Glomerular visceral epithelial cell (primary cell): ENCODE data around the gene TTC28.
"Not testable (repeated sequence)": the region's sequence is repeated elsewhere in the genome, so short reads cannot be mapped to it uniquely, and the experiment has no call there.

ENCODE experiments used
- DNase-seq: peaks from one replicate; pipeline ENCODE4 v3.0.0-alpha.2; 2016; ENCODE audit errors: extremely low spot score

The TTC28 gene

DNA sequence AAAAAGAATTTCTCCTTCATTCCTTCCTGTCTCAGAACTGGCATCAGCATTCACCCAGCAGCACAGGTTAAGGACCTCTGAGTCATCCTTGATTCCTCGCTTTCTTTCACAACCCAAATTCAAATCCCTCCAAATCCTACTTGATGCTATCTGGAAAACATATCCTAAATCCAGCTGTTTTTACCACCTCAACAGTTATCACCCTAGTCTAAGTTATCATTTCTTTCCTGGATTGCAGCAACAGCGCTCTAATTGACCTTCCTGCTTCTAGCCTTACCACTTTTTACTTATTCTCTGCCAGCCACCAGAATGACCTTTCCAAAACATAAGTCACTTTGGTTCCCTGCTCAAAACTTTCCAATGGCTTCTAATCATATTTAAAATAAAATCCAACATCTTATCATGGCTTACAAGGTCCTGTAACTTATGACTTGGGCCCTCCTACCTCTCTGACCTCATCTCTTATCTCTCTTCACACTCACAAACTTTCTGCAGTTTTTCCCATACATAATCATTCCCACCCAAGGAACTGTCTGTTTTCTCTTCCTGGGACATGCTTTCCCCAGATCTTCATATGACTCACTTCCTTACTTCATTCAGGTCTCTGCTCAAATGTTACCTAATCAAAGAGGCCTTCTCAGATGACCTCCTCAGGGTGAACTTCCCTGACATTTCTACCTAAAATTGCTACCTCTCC, 119.4 kb downstream of the TTC28 start:
- peak; percentile 36 for DNase-seq

DNA sequence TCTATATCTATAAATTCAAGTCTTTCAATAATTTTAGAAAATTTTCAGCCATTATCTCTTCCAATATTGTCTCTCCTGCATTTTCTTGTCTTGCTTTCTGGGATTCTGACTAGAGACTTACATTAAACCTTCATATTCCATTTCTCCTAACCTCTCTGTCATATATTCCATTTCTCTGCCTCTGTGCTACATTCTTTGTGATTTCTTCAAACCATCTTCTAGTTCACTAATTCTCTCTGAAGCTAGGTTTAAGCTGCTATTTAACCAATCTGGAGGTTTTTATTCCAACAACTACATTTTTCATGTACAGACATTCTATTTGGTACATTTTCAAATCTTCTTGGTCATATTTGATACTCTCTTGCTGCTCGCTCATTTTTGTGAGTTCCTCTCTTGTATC, 122.5 kb downstream of the TTC28 start:
- no peak for DNase-seq

DNA sequence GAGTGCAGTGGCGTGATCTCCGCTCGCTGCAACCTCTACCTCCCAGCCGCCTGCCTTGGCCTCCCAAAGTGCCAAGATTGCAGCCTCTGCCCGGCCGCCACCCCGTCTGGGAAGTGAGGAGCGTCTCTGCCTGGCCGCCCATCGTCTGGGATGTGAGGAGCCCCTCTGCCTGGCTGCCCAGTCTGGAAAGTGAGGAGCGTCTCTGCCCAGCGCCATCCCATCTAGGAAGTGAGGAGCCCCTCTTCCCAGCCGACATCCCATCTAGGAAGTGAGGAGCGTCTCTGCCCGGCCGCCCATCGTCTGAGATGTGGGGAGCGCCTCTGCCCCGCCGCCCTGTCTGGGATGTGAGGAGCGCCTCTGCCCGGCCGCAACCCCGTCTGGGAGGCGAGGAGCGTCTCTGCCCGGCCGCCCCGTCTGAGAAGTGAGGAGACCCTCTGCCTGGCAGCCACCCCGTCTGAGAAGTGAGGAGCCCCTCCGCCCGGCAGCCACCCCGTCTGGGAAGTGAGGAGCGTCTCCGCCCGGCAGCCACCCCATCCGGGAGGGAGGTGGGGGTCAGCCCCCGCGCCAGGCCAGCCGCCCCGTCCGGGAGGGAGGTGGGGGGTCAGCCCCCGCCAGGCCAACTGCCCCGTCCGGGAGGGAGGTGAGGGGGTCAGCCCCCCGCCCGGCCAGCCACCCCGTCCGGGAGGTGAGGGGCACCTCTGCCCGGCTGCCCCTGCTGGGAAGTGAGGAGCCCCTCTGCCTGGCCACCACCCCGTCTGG, 126.4 kb downstream of the TTC28 start:
- DNase-seq: not testable (repeated sequence)

DNA sequence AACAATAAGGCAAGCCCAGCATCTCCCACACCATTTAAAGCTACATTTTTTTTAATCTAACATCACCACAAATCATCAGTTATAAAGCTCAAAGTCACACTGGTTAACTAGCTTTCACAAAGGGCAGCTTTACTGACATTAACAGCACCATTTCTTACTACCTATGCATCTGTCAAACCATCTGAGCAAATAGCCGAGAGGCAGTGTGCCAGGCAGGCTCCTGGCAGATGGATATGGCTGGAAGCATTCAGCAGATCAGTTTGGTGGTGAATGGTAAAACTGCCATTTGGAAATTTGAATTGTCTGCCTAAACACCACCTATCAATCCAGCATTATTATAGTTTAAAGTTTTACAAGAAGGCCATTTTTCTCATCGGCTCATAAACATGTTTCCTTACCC, 131.2 kb downstream of the TTC28 start:
- DNase-seq: no peak

DNA sequence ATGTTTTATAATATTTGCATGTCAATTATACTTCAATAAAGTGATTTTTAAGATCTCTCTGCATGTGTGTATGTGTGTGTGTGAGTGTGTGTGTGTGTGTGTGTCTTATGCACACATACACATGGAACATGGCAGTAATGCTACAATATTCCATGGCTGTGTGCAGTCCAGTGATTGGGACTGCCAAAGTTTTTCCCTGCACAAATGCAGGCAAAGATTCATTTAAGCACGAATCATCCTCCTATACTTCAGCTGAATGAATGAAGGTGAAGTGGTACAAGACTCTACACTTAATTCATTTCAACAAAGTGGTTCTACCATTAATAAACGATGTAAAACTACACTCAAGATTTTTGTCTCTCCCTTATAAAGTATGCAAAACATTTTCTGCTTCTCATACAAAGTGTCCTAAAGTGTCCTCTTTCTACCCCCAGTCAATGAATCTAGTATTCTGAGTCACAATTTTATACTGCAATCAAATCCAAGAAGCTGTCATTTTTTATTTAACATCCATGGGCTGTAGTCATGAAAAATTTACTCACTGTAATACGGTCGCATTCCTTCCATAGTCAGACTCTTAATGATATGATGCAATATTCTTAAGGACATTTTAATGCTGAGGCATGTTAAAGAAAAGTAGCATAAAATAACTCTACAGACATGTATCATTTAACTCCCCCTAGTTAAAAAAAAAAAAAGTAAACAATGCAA, 132.4 kb downstream of the TTC28 start:
- DNase-seq: no peak

DNA sequence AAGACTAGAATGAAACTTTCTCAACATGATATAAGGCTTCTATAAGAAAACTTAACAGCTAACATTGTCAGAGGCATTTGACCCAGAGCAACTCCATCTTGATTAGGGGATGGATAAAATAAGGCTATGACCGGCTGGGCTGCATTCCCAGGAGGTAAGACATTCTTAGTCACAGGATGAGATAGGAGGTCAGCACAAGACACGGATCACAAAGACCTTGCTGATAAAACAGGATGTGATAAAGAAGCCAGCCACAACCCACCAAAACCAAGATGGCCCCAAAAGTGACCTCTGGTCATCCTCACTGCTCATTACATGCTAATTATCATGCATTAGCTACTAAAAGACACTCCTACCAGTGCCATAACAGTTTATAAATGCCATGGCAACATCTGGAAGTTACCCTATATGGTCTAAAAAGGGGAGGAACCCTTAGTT, 135.2 kb downstream of the TTC28 start:
- no peak for DNase-seq

DNA sequence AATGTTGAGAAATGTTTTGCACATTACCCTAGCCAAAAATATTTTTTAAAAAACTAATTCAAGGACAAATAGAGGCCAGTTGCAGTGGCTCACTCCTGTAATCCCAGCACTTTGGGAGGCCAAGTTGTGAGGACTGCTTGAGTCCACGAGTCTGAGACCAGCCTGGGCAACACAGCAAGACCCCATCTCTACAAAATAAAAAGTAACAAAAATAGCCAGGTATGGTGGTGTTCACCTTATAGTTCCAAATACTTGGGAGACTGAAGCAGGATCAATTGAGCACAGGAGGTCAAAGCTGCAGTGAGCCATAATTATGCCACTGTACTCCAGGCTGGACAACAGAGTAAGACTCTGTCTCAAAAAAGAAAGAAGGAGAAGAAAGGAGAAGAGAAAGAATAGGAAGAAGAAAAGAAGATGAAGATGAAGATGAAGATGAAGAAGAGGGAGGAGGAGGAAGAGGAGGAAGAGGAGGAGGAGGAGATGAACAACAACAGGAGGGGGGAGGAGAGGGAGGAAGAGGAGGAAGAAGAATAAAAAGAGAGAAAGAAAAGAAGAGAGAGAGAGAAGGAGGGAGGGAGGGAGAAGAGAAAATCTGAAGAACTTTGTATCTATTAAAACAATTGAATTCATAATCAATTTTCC, 136.5 kb downstream of the TTC28 start:
- DNase-seq: no peak

DNA sequence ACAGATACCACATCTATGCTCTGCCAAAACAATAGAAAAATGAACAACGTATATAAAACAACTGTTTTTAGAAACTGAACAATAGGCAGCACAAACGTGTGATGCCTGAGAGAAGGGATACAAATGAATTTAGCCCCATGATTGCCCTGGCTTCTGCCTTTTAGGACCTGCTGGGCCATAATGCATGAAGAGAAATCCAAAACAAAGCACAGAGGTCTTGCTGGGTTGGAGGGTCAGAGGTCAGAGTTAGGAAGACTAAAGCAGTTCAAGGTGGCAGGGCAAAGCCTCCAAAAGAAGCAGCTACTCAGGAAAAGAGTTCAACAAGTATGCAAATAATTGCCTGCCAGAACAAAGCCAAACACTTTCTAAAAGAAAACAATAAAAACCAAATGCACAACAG, 138.5 kb downstream of the TTC28 start:
- no peak for DNase-seq

DNA sequence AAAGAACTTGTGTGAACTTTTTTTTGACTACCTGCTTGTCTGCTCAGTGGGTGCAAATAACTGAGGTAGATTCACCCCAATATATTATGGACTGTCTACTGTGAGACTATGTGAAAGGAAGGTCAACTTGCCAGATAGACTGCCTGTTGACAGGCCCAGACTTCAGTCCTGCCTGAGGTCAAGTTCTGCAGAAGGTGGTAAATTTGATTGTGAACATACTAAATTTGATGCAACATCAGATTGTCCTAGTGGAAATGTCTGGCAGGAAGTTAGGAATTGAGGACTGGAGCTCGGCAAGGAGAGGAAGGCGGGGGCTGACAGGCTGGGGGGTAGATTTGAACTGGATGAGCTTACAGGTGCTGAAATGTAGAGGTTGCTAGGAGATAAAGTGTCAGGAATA, 140.7 kb downstream of the TTC28 start:
- no peak for DNase-seq

DNA sequence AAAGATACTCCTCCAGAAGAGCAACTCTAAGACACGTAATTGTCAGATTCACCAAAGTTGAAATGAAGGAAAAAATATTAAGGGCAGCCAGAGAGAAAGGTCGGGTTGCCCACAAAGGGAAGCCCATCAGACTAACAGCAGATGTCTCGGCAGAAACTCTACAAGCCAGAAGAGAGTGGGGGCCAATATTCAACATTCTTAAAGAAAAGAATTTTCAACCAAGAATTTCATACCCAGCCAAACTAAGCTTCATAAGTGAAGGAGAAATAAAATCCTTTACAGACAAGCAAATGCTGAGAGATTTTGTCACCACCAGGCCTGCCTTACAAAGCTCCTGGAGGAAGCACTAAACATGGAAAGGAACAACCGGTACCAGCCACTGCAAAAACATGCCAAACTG, 149.1 kb downstream of the TTC28 start:
- not testable (repeated sequence) for DNase-seq

DNA sequence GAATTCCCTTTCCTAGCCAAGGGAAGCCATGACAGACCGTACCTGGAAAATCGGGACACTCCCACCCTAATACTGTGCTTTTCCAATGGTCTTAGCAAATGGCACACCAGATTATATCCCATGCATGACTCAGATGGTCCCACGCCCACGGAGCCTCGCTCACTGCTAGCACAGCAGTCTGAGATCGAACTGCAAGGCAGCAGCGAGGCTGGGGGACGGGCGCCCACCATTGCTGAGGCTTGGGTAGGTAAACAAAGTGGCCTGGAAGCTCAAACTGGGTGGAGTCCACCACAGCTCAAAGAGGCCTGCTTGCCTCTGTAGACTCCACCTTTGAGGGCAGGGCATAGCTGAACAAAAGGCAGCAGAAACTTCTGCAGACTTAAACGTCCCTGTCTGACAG, 150.5 kb downstream of the TTC28 start:
- not testable (repeated sequence) for DNase-seq

DNA sequence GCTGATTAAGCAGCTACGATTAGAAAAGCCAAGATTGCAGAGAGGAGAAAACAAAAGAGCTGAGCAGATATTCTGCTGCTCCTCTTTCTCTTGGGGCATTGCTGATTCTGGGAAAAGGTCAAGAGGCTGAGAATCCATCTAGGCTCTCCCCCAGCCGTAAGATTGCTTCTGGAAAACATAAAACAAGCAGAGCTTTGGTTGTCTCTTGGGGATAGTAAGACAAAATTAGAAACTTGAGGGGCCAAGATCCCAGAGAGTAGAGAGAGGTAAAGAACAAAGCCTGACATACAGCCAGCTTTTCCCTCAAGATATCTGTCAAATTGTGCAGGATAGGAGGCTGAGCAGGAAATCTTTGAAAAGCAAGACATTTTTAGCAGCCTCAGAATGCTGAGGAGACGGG, 158.2 kb downstream of the TTC28 start:
- no peak for DNase-seq

DNA sequence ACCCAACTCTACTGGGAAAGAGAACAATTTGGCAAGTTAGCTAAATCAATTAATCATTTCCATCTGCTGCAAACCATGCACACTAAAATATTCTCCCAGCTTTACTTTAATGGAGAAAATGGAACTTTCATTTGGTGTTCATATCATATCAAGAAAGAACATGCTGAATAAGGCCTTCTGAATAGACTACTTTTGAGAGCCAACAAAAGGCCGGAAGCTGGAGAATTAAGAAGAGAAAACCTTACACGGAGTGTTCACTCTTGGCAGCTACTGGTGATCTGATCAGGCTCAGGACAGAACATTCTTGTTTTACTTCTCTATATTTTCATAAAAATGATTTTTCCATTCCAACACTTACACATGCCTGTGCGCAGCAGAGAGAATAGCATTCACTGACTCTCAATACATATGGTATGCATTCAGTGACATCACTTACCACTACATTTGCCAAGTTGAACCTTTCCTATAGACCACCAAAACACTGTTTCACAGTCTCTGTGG, 165.3 kb downstream of the TTC28 start:
- no peak for DNase-seq

DNA sequence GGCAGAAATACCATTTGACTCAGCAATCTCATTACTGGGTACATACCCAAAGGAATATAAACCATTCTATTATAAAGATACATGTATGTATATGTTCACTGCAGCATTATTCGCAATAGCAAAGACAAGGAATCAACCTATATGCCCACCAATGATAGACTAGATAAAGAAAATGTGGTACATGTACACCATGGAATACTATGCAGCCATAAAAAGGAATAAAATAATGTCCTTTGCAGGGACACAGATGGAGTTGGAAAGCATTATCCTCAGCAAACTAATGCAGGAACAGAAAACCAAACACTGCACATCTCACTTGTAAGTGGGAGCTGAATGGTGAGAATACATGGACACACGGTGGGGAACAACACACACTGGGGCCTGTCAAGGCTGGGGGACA, 167.3 kb downstream of the TTC28 start:
- not testable (repeated sequence) for DNase-seq

DNA sequence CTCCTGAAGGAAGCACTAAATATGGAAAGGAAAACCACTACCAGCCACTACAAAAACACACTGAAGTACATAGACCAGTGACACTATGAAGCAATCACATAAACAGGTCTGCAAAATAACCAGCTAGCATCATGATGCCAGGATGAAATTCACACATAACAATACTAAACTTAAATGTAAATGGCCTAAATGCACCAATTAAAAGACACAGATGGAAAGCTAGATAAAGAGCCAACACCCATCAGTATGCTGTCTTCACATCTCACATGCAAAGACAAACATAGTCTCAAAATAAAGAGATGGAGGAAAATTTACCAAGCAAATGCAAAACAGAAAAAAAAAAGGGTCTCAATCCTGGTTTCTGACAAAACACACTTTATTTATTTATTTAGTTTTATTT, 171.7 kb downstream of the TTC28 start:
- DNase-seq: no peak

DNA sequence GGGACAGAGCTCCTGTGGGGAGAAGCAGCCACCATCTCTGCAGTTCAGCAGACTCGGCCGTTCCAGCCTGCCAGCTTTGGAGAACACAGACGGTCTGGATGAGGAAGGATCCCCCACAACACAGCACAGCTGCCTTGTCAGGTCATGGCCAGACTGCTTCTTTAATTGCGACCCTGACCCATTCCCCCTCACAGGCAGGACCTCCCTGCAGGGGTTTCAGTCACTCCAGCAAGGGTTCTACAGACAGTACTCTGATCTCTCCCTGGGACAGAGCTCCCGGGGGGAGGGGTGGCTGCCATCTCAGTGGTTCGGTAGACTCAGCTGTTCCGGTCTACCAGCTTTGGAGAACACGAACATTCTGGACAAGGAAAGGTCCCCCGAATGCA, 173.5 kb downstream of the TTC28 start:
- DNase-seq: peak; percentile 48

DNA sequence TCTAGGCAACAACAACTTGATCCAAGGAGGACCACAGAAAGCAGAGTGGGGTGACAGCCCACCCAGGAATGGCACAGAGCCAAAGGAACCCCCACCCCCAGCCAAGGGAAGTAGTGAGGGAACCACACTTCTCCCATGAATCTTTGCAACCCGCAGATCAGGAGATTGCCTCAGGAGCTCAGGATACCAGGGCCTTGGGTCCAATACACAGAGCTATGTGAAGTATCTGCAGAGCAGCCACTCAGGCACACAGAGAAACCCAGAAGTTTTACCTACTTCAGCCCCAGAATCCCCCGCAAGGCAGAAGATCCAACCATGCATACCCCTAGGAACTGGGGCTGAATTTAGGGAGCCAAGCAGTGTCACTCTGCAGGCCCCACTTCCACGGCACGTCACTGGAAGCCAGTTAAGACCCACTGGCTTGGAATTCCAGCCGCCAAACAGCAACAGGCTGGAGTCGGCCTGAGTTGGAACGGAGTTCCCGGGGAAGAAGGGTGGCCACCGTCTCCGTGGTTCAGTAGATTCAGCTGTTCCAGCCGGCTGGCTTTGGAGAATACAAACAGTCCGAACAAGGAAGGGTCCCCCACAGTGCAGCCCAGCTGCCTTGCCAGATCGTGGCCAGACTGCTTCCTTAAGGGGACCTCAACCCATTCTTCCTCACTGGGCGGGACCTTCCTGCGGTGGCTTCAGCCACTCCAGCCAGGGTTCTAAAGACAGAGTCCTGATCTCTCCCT, 174.1 kb downstream of the TTC28 start:
- peak; percentile 76 for DNase-seq

DNA sequence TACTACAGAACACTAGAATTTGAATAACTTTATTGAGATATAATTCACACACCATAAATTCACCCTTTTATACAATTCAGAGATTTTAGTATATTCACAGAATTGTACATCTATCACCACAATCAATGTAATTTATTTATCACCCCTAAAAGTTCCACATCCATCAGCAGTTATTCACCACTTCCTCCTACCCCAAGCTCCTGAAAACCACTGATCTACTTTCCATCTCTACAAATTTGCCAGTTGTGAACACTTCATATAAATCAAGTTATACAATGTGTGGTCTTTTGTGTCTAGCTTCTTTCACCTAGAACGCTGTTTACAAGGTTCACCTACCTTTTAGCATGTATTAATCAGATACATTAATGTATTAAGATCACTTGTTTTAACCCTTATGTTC, 179.6 kb downstream of the TTC28 start:
- no peak for DNase-seq

DNA sequence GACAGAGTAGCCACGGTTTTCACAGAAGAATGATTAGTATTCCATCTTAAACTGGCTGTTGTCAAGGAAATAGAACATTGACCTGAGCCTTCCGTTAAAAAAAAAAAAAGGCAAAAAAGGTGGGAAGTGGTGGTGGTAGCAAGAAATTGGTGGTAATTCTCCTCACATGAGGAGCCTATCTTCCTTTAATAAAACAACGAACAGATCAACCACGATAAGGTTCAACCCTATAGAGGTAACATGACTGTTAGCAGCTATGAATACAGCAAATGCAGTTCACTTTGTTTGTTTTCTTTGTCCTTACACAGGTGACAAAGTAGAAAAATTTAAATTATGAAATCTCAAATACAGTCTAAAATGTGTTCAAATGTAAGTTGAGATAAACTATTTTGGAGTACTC, 181.6 kb downstream of the TTC28 start:
- DNase-seq: no peak

DNA sequence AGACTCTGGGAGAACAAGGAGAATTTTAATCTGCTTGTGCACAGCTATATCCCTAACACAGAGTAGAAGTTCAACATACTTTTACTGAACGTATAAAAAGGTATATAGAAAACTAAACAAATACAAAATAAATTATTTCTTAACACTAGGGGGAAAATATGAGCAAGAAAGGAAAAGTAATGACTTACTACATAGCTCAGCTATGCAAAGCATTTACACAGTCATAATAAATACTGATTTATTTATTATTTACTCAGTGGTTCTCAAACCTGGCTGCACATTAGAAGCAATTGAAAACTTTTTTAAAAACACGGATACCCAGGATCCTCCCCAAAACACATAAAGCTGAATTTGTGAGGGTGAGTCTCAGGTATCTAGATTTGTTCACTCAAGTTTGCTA, 182.5 kb downstream of the TTC28 start:
- no peak for DNase-seq

DNA sequence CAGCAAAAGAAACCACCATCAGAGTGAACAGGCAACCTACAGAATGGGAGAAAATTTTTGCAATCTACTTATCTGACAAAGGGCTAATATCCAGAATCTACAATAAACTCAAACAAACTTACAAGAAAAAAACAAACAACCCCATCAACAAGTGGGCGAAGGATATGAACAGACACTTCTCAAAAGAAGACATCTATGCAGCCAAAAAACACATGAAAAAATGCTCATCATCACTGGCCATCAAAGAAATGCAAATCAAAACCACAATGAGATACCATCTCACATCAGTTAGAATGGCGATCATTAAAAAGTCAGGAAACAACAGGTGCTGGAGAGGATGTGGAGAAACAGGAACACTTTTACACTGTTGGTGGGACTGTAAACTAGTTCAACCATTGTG, 188.4 kb downstream of the TTC28 start:
- DNase-seq: not testable (repeated sequence)
